Lower leg skin (tissue), 3 donors: ENCODE results near the gene KIF18B.

Source experiments
- POLR2A ChIP-seq, 2 donors: fragments of 450-650 bp; IDR thresholded peaks; one replicate each; pipeline ENCODE4 v1.6.1; 2016 to 2017; ENCODE audit warnings: antibody characterized with exemption in 2 of 2, mild to moderate bottlenecking in 1 of 2, moderate library complexity in 1 of 2
- TF ChIP-seq, protein P1 (sequence below), 3 donors: fragments of 450-650 bp; IDR thresholded peaks; one replicate each; pipeline ENCODE4 v1.5.1; 2016; ENCODE audit warnings: antibody characterized with exemption in 3 of 3, mild to moderate bottlenecking in 3 of 3, moderate library complexity in 2 of 3

DNA sequence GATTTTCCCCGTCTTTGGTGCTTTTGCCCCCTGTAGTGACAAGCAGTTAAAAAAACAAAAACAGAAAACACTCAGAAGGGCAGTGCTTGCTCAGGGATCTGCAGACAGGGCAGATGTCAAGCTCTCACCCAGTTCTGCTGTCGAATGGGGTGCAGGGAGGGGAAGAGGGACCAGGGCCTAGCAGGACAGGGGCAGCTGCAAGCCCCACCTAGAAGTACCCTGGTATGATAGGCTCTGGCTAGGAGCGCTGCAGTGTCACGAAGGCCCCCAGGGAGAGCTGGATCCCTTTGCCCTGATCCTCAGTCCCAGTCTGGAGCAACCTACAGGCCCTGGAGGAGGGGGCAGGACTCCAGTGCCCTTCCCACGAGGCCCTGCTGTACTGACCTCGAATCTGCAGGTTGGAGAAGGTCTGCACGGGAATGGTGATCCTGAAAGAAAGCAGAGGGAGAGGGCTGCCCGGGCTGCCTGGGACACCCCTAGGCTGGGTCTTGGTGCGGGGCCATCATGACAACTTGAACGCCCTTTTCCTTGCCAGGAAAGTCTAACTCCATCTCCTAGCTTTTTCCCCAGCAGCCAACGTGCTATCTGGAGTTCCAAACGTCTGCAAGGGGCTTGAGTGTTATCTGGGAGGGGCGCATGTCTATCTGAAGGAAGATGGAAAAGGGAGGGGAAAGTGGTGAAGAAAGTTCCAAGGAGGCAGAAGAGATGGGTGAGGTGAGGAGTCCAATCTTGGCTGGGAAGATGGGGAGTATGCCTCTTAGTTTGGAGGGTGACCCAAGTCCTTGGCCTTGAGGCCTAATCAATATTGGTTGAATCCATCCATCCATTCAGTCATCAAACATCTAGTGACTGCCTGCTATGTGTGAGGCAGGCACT, 37.1 kb downstream of the KIF18B start:
- TF ChIP-seq, protein P1, sequence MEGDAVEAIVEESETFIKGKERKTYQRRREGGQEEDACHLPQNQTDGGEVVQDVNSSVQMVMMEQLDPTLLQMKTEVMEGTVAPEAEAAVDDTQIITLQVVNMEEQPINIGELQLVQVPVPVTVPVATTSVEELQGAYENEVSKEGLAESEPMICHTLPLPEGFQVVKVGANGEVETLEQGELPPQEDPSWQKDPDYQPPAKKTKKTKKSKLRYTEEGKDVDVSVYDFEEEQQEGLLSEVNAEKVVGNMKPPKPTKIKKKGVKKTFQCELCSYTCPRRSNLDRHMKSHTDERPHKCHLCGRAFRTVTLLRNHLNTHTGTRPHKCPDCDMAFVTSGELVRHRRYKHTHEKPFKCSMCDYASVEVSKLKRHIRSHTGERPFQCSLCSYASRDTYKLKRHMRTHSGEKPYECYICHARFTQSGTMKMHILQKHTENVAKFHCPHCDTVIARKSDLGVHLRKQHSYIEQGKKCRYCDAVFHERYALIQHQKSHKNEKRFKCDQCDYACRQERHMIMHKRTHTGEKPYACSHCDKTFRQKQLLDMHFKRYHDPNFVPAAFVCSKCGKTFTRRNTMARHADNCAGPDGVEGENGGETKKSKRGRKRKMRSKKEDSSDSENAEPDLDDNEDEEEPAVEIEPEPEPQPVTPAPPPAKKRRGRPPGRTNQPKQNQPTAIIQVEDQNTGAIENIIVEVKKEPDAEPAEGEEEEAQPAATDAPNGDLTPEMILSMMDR (IDR thresholded peaks at IDR 0.05): no peak
- TF ChIP-seq POLR2A (IDR thresholded peaks at IDR 0.05): no peak
